A549 treated with Mapracorat at 1 μM for 4 hours (cell line): Measurements from ENCODE around the gene SLC2A2. TPM values are rescaled to one million over a fixed set of nuclear protein-coding genes. Genes with fewer than 3 reads are reported as not detected.

ENCODE experiments used
- total RNA-seq: library from RNA; stranded (reverse); fragments of 200-300 nt; extraction: Qiagen RNA extraction; gene quantifications from 5 replicates; pipeline ENCODE4 v1.2.3, GENCODE V29; 2022

Gene SLC2A2
- total RNA-seq, result not detected in 5 replicates

DNA sequence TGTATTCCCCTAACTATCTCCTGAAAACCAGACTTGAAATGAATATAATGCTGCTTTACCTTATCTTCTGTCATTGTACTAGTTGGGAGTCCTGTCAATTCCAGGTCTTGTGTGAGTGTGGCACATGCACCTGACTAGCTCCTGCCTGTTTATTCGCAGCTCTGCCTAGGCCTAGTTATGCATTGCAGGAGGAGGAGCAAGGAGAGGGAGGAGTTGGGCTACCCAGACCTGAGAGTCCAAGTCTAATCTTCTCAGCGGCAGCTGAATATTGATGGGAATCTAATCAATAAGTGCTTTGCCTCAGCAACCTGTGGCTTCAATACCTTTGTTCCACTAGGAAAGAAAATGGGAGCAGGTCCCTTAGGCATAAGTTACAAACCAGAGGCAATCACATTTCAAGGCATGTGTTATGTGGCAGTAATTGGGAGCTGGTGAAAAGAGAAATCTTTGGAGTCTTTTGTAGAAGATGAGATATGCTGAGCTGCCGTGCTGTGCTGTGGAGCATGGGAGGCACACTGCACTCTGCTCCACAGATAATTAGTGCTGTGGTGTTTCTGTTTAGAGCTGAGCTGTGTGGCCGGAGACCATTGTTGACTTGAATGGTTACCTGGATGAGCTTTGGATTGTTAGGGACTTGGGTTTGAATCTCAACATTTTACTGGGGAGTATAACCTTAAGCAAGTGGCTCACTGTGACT lies at the start of gene SLC2A2:
TSS of gene SLC2A2 (minus strand) at position 124 of the 697 bp plus-strand sequence. CDS start at position 74, 50 bp downstream.

Other genes starting within 250 kb of the SLC2A2 start
- gene RPL22L1, start 156.5 kb downstream of the SLC2A2 start, total RNA-seq, result 225 to 285 TPM (median 266 TPM) in 5 replicates
- gene EIF5A2, start 118.1 kb downstream of the SLC2A2 start, total RNA-seq, result 9.1 to 14.4 TPM (median 13.2 TPM) in 5 replicates